ELR (cell line): ENCODE measurements around the gene NRL.

Experiments used
- DNase-seq: peaks from one replicate; pipeline ENCODE4 v3.0.0-alpha.2; 2015; ENCODE audit warnings: low read depth

The NRL gene

GRCh38 chr14:24098927-24099813 is 15.6 kb downstream of the NRL start:
- DNase-seq = no peak

- no peak for DNase-seq
Observed at GRCh38 chr14:24098229-24098926, 16.4 kb downstream of the NRL start.

GRCh38 chr14:24096545-24097181 is 18.1 kb downstream of the NRL start:
- DNase-seq = no peak

GRCh38 chr14:24095271-24096068 is 19.3 kb downstream of the NRL start:
- peak; percentile 71 for DNase-seq

DNA sequence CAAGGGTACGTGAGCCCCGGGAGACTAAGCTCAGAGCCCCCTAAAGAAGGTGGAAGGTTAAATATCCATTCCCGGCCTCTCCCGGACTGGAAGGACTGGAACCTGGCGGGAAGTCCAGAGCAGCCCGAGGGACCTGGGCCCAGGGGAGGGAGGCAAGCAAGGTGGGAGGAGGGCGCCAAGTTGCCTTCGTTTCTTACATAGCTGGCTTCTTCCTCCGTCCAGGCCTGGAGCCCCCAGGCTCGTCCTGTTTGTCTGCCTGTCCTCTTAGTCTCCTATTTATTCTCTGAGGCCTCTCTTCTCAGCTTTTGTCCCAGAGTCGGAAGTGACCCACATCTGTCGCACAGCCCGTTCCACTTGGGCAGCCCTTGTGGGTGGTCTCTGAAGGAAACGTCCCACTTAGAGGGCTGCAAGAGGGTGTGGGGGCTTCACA is 19.9 kb downstream of the NRL start:
- peak; percentile 23 for DNase-seq

GRCh38 chr14:24093901-24094840 is 20.6 kb downstream of the NRL start, which contains the start of gene PCK2:
Gene PCK2 (plus strand): TSS chr14:24094311. CDS start chr14:24094406, 95 bp downstream.
- DNase-seq = peak; percentile 92

- DNase-seq = no peak
Observed at GRCh38 chr14:24093207-24093900, 21.4 kb downstream of the NRL start.

- DNase-seq = no peak
Observed at GRCh38 chr14:24092505-24093206, 22.1 kb downstream of the NRL start.

DNA sequence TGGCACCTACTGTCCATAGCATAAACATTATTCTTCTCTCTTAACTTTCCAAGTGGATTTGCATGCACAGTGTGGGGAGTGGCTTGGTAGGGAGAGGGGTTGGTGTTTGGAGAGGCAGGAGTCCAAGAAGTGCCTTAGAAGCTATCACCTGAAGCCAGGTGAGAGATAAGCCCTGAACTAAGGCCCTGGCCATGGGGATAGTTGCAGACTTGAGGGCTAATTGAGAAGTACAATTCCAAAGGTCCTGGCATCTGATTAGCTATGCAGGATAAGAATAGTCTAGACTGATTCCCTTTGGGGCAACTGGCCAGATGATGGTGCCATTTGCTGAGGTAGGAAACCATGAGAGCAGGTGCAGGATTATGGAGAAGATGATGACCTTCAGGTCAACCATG is 22.6 kb downstream of the NRL start:
- DNase-seq = no peak

GRCh38 chr14:24089890-24090289 is 24.9 kb downstream of the NRL start:
- DNase-seq = no peak

GRCh38 chr14:24088095-24088494 is 26.7 kb downstream of the NRL start:
- no peak for DNase-seq

DNA sequence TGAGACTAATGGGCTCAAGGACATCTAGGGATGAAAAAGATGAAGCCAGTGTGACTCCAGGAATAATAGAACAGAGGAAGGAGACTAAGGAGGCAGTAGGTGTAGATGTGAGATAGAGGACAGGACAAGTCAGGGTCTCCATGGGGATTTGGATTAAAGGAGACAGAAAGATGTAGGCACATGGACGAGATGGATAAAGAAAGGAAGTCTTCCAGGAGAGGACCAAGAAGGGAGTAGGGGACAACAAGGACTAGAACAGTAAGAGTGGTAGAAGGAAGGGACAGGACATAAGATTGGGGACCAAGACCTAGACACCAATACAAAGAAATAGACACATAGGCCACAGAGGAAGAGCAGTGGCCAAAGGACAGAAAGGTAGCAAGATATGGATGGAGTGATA is 27.7 kb downstream of the NRL start:
- DNase-seq = no peak

DNA sequence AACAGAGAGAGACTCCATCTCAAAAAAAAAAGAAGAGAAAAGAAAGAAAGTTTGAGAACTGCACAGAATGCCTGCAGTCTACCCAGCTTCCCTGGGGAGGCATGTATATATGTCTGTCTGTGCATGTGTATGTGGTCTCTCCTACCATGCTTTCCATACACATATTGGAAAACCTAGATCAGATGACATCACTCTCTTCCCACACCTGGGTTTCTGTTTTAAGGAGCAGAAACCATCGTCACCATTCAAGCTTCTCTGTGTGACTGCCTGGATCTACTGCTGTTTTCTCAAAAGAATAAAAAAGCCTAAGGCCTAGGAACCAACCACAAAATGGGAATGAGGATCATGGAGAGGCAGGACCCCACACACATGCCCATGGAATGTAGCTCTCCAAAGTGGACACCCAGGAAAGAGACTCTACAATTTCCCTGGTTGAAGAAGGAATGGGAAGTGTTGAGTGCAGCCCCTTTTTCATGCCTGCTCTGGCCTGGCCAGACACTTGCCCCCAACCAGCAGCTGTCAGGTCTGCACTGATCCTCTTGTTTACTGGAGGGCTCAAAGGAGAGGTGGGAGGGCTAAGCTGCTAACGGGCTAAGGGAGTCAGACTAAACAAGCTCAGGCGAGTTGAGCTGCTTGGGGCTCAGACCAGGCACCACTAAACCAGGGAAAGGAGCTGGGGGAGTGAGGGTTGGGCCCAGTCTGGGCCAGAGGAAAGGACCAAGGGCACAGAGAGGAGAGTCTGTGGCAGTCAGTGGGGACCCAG is 28.4 kb downstream of the NRL start:
- DNase-seq = no peak

DNA sequence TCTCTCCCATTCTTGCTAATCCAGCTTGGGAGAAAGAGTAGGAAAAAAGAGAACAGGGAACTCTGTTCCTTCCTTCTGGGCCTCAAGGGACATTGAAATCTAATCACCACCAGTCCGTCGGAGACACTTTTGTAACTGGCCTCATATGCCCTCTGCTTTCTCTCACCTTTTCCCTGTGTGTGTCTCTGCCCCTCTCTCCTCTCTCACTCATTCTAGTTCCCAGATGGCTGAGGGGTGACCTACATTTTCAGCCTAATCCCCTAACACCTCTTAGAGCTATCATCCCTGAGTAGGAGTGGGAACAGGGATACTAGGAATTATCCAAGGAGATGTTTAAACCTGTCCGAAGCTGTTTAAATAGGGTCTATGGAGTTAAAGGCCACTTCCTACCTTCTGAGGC is 29.5 kb downstream of the NRL start:
- DNase-seq = no peak

DNA sequence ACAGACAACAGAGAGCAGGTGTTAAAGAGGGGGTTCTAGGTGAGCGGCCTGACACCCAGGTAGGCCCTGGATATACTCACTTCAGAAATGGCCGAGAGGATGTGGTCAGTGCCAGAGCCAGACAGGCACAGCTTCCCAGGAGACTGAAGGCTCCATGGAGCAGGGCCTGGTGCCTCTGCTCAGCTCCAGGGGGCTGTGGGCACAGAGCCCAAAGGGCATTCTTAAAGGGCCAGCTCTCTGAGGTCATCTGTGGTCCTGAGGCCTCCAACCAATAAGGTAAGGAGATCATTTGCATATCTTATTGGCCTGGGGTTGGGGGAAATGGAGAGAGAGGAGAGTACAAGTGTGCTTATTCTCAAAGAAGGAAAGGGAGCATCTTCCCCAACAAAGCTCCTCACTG is 30.3 kb downstream of the NRL start:
- no peak for DNase-seq

DNA sequence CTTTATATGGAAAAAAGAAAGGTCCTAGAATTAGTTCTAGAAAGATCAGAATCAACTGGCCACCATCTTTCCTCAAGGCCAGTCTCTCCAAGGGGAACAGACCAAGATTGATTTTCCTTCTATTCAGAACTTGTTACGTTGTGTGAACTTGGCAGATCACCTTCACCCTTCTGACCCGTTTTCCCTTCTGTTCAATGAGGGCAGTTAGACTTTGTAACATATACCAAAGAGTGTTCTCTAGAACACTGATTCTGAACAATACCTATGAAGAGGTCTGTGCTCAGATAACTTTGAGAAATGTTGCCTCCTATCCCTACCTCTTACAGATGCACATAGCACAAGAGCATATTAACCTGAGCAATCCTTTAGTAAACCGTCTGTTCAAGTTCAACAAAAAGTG is 31.3 kb downstream of the NRL start:
- DNase-seq = no peak

DNA sequence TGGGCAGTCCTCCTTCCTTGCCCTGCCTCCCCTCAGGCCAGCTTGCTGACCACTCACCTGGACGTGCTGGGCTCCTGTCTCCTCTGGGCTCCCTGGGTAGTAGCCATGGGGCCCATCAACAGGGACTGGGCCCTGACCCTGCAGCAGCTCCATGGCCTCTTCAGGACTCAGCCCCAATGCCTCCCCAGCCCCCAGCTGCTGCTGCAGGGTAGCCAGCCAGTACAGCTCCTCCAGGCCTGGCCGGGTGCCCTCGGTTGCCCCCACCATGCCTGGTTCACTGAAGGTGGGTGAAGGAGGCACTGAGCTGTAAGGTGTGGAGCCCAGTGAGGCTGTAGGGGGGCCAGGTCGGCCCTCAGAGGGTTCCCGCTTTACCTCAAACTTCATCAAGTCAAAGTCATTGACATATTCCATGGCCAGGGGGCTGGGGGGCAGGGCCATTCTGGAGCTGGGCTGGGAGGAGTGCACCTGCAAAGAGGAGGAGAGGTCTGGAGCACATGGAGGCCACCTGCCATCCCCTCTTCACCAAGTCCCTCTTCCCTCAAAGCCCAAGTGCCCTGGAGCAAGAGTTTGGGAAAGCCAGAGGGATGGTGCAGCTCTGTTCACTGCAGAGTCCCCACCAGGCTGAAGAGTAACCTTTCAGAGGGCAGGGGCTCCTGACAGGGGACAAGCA is 32.2 kb downstream of the NRL start:
- no peak for DNase-seq

- no peak for DNase-seq
Observed at GRCh38 chr14:24081739-24082211, 33.0 kb downstream of the NRL start.
